GM19467 (cell line): Measurements from ENCODE around the gene CELF2.

ENCODE experiments used
- ATAC-seq: cut with Tn5 transposase; IDR thresholded peaks from one replicate; pipeline ENCODE4 v1.9.1; 2021; ENCODE audit warnings: mild to moderate bottlenecking, moderate library complexity; ENCODE audit not compliant: unreplicated experiment

The CELF2 gene

GRCh38 chr10:11003679-11004078 lies 14.0 kb upstream of the CELF2 start:
- ATAC-seq = no peak

GRCh38 chr10:11004144-11005077 lies 13.3 kb upstream of the CELF2 start:
- ATAC-seq = no peak

- no peak for ATAC-seq
Observed at GRCh38 chr10:11005725-11006427, 11.8 kb upstream of the CELF2 start.

- no peak for ATAC-seq
Observed at GRCh38 chr10:11006428-11006825, 11.2 kb upstream of the CELF2 start.

- no peak for ATAC-seq
Observed at GRCh38 chr10:11007476-11008020, 10.1 kb upstream of the CELF2 start.

GRCh38 chr10:11009471-11010308 lies 8.0 kb upstream of the CELF2 start:
- ATAC-seq = no peak

GRCh38 chr10:11010582-11010981 lies 7.1 kb upstream of the CELF2 start:
- ATAC-seq = no peak

- no peak for ATAC-seq
Observed at GRCh38 chr10:11011436-11011835, 6.2 kb upstream of the CELF2 start.

GRCh38 chr10:11011984-11012383 lies 5.7 kb upstream of the CELF2 start:
- ATAC-seq = no peak

- no peak for ATAC-seq
Observed at GRCh38 chr10:11012421-11013295, 5.0 kb upstream of the CELF2 start.

- no peak for ATAC-seq
Observed at GRCh38 chr10:11013836-11014235, 3.8 kb upstream of the CELF2 start.

- ATAC-seq = no peak
Observed at GRCh38 chr10:11014671-11015445, 2.8 kb upstream of the CELF2 start.

- no peak for ATAC-seq
Observed at GRCh38 chr10:11015446-11015934, 2.2 kb upstream of the CELF2 start.

GRCh38 chr10:11017000-11017569 lies 587 bp upstream of the CELF2 start:
- ATAC-seq = peak; percentile 27

- no peak for ATAC-seq
Observed at GRCh38 chr10:11018432-11018841, 765 bp downstream of the CELF2 start.

- ATAC-seq = no peak
Observed at GRCh38 chr10:11018855-11019631, 1.4 kb downstream of the CELF2 start.

- no peak for ATAC-seq
Observed at GRCh38 chr10:11019724-11020547, 2.3 kb downstream of the CELF2 start.
